LNCAP (cell line): ENCODE results near the gene KRTAP5-3.

Experiments used
- TF ChIP-seq, protein P1 (sequence below): fragments of 450-650 bp; IDR thresholded peaks from 2 replicates; pipeline ENCODE4 v1.5.1; 2017; ENCODE audit warnings: mild to moderate bottlenecking

KRTAP5-3 gene

DNA sequence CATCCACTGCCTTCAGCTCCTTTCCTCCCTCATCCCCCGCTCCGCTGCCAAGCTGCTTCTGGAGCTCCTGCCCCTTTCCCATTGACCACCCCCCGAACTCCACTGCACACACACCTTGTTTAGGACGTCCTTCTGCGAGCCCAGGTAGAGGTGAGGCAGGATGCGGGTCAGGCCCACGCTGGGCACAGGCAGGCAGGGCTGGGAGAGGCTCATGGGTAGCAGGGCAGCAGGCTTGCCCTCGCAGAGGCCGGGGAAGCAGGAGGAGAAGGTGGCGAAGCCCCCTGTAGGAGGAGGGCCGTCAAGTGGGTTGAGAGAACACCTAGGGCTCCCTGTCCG is 49.5 kb downstream of the KRTAP5-3 start:
- TF ChIP-seq, protein P1, sequence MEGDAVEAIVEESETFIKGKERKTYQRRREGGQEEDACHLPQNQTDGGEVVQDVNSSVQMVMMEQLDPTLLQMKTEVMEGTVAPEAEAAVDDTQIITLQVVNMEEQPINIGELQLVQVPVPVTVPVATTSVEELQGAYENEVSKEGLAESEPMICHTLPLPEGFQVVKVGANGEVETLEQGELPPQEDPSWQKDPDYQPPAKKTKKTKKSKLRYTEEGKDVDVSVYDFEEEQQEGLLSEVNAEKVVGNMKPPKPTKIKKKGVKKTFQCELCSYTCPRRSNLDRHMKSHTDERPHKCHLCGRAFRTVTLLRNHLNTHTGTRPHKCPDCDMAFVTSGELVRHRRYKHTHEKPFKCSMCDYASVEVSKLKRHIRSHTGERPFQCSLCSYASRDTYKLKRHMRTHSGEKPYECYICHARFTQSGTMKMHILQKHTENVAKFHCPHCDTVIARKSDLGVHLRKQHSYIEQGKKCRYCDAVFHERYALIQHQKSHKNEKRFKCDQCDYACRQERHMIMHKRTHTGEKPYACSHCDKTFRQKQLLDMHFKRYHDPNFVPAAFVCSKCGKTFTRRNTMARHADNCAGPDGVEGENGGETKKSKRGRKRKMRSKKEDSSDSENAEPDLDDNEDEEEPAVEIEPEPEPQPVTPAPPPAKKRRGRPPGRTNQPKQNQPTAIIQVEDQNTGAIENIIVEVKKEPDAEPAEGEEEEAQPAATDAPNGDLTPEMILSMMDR = no peak

DNA sequence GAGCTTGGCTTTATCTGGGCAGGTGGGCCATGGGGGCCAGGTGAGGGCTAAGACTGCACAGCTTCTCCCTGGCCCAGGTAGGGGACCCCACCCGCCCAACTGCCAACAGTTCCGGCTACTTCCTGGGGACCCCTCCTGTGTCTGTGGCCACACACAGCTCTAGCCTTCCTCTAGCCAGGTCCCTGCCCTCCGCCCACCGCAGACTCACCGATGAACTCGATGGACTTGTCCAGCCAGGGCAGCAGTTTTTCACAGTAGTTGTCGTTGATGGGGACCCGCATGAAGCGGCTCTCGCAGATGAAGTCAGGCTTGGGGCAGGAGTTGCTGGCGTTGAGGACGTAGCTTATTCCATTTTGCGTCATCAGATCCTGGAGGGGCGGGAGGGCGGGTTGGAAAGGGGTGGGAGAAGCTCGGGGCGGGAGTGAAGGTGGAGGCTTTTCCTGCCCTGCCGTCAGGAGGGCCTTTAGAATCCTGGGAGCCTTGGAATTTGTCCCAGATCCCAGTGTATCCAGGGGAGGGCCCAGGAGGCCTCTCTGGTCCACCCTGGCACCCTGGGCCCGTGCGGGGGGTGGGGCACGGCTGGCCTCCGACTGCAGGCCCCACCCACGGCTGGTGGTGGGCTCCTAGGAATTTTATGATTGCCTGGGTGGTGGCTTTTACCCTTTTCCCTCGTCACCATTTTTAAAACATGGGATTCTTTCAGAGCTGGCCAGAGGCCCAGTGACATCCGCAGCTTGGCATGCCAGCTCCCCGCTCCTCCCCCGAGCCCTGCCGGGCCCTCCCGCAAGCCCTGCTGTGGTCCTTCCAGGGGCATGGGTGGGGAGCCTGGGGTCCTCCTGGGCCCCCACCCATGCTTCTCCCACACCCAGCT is 50.1 kb downstream of the KRTAP5-3 start:
- TF ChIP-seq, protein P1 = no peak
